ENCODE data around the gene SOCS7. TPM values are rescaled to one million over a fixed set of nuclear protein-coding genes. Genes with fewer than 3 reads are reported as not detected.

The SOCS7 gene
- total RNA-seq, 1 experiment from 2014 or later = 29.2 TPM

DNA sequence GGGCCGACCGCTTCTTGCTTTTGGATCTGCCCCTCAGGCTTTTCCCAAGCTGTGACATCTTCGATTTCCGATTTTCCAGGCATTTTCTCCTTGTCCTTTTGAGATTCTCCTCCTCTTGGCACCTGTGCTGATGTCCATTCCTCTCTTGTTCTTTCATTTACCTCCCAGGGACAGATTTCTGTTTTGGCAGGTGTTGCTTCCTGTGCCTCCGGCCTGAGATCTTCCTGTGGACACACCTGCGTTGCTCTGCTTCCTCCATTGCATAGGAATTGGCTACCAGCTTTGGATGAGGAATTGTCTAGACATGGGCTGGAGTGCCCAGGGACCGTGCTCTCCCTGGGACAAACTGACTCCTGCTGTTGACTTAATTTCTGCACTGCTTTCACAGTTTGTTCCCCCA lies 23.0 kb upstream of the SOCS7 start:
- CTCF ChIA-PET = interaction anchor here (1.0 kb wide), 1 partner anchor 156 kb away, joined by 3 read pairs; no protein-coding TSS in a partner anchor
- Histone ChIP-seq H3K27me3 (replicated peaks; ENCODE audit: control insufficient read depth, insufficient read depth, low read length) (no peaks in the 10 kb centered on the region), H3K36me3 (ENCODE audit: control insufficient read depth, insufficient read depth, low read length) (no peaks in the 10 kb centered on the region), H3K4me1 (peaks cover 24% of the 10 kb centered on the region), H3K4me3 (ENCODE audit: low read depth, low read length) (no peak overlapping the region), H3K9me3 (no peaks in the 10 kb centered on the region)
- Mint-ChIP-seq H3K27ac (ENCODE audit: unreplicated experiment) (no peak overlapping the region), H3K36me3 (ENCODE audit: insufficient read depth, unreplicated experiment) (peaks cover 17% of the 10 kb centered on the region), H3K4me3 (ENCODE audit: unreplicated experiment) (no peak overlapping the region), H3K4me1 (ENCODE audit: low read depth, unreplicated experiment) (peaks cover 19% of the 10 kb centered on the region), H3K27me3 (ENCODE audit: insufficient read depth, unreplicated experiment) (peaks cover 3% of the 10 kb centered on the region), H3K9me3 (ENCODE audit: unreplicated experiment) (no peaks in the 10 kb centered on the region)
- TF ChIP-seq, protein P1, sequence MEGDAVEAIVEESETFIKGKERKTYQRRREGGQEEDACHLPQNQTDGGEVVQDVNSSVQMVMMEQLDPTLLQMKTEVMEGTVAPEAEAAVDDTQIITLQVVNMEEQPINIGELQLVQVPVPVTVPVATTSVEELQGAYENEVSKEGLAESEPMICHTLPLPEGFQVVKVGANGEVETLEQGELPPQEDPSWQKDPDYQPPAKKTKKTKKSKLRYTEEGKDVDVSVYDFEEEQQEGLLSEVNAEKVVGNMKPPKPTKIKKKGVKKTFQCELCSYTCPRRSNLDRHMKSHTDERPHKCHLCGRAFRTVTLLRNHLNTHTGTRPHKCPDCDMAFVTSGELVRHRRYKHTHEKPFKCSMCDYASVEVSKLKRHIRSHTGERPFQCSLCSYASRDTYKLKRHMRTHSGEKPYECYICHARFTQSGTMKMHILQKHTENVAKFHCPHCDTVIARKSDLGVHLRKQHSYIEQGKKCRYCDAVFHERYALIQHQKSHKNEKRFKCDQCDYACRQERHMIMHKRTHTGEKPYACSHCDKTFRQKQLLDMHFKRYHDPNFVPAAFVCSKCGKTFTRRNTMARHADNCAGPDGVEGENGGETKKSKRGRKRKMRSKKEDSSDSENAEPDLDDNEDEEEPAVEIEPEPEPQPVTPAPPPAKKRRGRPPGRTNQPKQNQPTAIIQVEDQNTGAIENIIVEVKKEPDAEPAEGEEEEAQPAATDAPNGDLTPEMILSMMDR (IDR thresholded peaks at IDR 0.05; ENCODE audit: insufficient read depth in 1 of 2, low read depth in 1 of 2, low read length in 1 of 2, severe bottlenecking in 1 of 2, unreplicated experiment in 1 of 2) = no peak
- DNase-seq = no peak
- POLR2A ChIA-PET = no interaction called here
- BruUV-seq (replicated peaks) = no TSS peak
- intact Hi-C loops (cut with micrococcal nuclease; ENCODE audit: unreplicated experiment) = no loop called here

GRCh38 chr17:38329284-38329683 lies 22.4 kb upstream of the SOCS7 start:
- Mint-ChIP-seq H3K9me3 (ENCODE audit: unreplicated experiment) (no peaks in the 10 kb centered on the region), H3K4me3 (ENCODE audit: unreplicated experiment) (no peak overlapping the region), H3K27me3 (ENCODE audit: insufficient read depth, unreplicated experiment) (peaks cover 3% of the 10 kb centered on the region), H3K36me3 (ENCODE audit: insufficient read depth, unreplicated experiment) (peaks cover 17% of the 10 kb centered on the region), H3K4me1 (ENCODE audit: low read depth, unreplicated experiment) (peaks cover 19% of the 10 kb centered on the region), H3K27ac (ENCODE audit: unreplicated experiment) (peak overlapping the region; percentile 23)
- BruUV-seq (replicated peaks) = no TSS peak
- TF ChIP-seq, protein P1 (IDR thresholded peaks at IDR 0.05; ENCODE audit: insufficient read depth in 1 of 2, low read depth in 1 of 2, low read length in 1 of 2, severe bottlenecking in 1 of 2, unreplicated experiment in 1 of 2) = no peak
- Histone ChIP-seq H3K9me3 (no peaks in the 10 kb centered on the region), H3K4me3 (ENCODE audit: low read depth, low read length) (no peak overlapping the region), H3K4me1 (peaks cover 17% of the 10 kb centered on the region), H3K36me3 (ENCODE audit: control insufficient read depth, insufficient read depth, low read length) (no peaks in the 10 kb centered on the region), H3K27me3 (replicated peaks; ENCODE audit: control insufficient read depth, insufficient read depth, low read length) (no peaks in the 10 kb centered on the region)
- intact Hi-C loops (cut with micrococcal nuclease; ENCODE audit: unreplicated experiment) = no loop called here
- CTCF ChIA-PET = interaction anchor here (0.6 to 1.3 kb wide), 3 partner anchors 23 to 155 kb away, joined by 3 to 6 read pairs (median 3); no protein-coding TSS in a partner anchor
- POLR2A ChIA-PET = no interaction called here
- no peak for DNase-seq

- Mint-ChIP-seq H3K4me3 (ENCODE audit: unreplicated experiment) (no peak overlapping the region), H3K27ac (ENCODE audit: unreplicated experiment) (peak overlapping the region; percentile 23), H3K4me1 (ENCODE audit: low read depth, unreplicated experiment) (peaks cover 14% of the 10 kb centered on the region), H3K9me3 (ENCODE audit: unreplicated experiment) (no peaks in the 10 kb centered on the region), H3K36me3 (ENCODE audit: insufficient read depth, unreplicated experiment) (peaks cover 17% of the 10 kb centered on the region), H3K27me3 (ENCODE audit: insufficient read depth, unreplicated experiment) (peaks cover 3% of the 10 kb centered on the region)
- TF ChIP-seq, protein P1 (IDR thresholded peaks at IDR 0.05; ENCODE audit: insufficient read depth in 1 of 2, low read depth in 1 of 2, low read length in 1 of 2, severe bottlenecking in 1 of 2, unreplicated experiment in 1 of 2) = no peak
- CTCF ChIA-PET = interaction anchor here (0.6 to 2.1 kb wide), 4 partner anchors 14 to 83 kb away, joined by 3 to 12 read pairs (median 4); no protein-coding TSS in a partner anchor
- BruUV-seq (replicated peaks) = no TSS peak
- DNase-seq = no peak
- POLR2A ChIA-PET = no interaction called here
- Histone ChIP-seq H3K27me3 (replicated peaks; ENCODE audit: control insufficient read depth, insufficient read depth, low read length) (no peaks in the 10 kb centered on the region), H3K36me3 (ENCODE audit: control insufficient read depth, insufficient read depth, low read length) (no peaks in the 10 kb centered on the region), H3K9me3 (no peaks in the 10 kb centered on the region), H3K4me1 (peaks cover 9% of the 10 kb centered on the region), H3K4me3 (ENCODE audit: low read depth, low read length) (no peak overlapping the region)
- intact Hi-C loops (cut with micrococcal nuclease; ENCODE audit: unreplicated experiment) = no loop called here
Observed at GRCh38 chr17:38329808-38330730, 21.6 kb upstream of the SOCS7 start.

All from Caco-2 (cell line).